HCT116 (cell line): Measurements from ENCODE around the gene GALK2. TPM values are rescaled to one million over a fixed set of nuclear protein-coding genes. Genes with fewer than 3 reads are reported as not detected.

Experiments
- ATAC-seq: fragments of 200-7000 bp; cut with Tn5 transposase; 2 replicates; pipeline ENCODE4 v1.9.1; 2020; ENCODE audit warnings: mild to moderate bottlenecking, moderate library complexity
- BruUV-seq: library from RNA; stranded (reverse); fragments of 400-500 nt; replicated peaks from 2 replicates; lab custom pipeline; 2021; lab: Mats Ljungman, UMichigan
- CTCF ChIA-PET: fragments of 300-600 bp; sonication (Branson Sonifier 250); formaldehyde crosslinking; loops from one replicate; lab custom pipeline; 2021; ENCODE audit warnings: antibody characterized with exemption; lab: Charles Lee
- POLR2A ChIA-PET: fragments of 300-600, 350-600 bp; sonication (Branson Sonifier 250); formaldehyde crosslinking; loops from one replicate; lab custom pipeline; 2021; ENCODE audit warnings: antibody characterized with exemption; lab: Charles Lee
- RAD21 ChIA-PET, 2 experiments: fragments of 300-600 bp; sonication (Branson Sonifier 250); formaldehyde crosslinking; loops; one replicate each; lab custom pipeline; 2023; ENCODE audit warnings: low total read pairs in 2 of 2; ENCODE audit not compliant: uncharacterized antibody in 2 of 2, unreplicated experiment in 2 of 2, low non-redundant PET in 1 of 2; lab: Charles Lee
- DNase-seq: peaks from one replicate; pipeline ENCODE4 v3.0.0-alpha.2; 2010; ENCODE audit warnings: low read depth, low spot score
- H2AFZ ChIP-seq: fragments of 200-600 bp; shearing (Covaris generic), sonication (generic); 2 replicates; pipeline ENCODE4 v1.6.1; 2017; ENCODE audit warnings: low read depth, mixed run types, mixed read lengths, antibody characterized with exemption, low read length; ENCODE audit not compliant: poor library complexity, severe bottlenecking
- H3K27ac ChIP-seq: 2 replicates; pipeline ENCODE4 v1.5.1; 2012; ENCODE audit warnings: low read depth, low read length
- H3K27me3 ChIP-seq: fragments of 200-600 bp; sonication (generic); 2 replicates; pipeline ENCODE4 v1.6.1; 2016; ENCODE audit warnings: mixed run types, low read length, mixed read lengths; ENCODE audit not compliant: insufficient read depth
- H3K36me3 ChIP-seq, 2 experiments: fragments of 200-500 bp in 1 of 2; fragments of 200-600 bp in 1 of 2; sonication (Bioruptor generic) in 1 of 2; sonication (generic) in 1 of 2; 2 replicates each; pipeline versions ENCODE4 v1.5.1 to v1.6.1; 2014 to 2016; ENCODE audit warnings: low read length in 2 of 2, inconsistent platforms in 1 of 2, mixed read lengths in 1 of 2, mixed run types in 1 of 2; ENCODE audit not compliant: insufficient read depth in 2 of 2, control insufficient read depth in 1 of 2
- H3K4me1 ChIP-seq, 2 experiments: fragments of 200-600 bp in 1 of 2; sonication (generic) in 1 of 2; 2 replicates each; pipeline versions ENCODE4 v1.5.1 to v1.6.1; 2012 to 2017; ENCODE audit warnings: low read length in 2 of 2, inconsistent platforms in 1 of 2, mild to moderate bottlenecking in 1 of 2, mixed read lengths in 1 of 2, mixed run types in 1 of 2, moderate library complexity in 1 of 2; ENCODE audit not compliant: insufficient read depth in 2 of 2, control insufficient read depth in 1 of 2
- H3K4me2 ChIP-seq: fragments of 200-600 bp; sonication (generic); 2 replicates; pipeline ENCODE4 v1.6.1; 2017; ENCODE audit warnings: mixed run types, low read length, mixed read lengths
- H3K4me3 ChIP-seq, 2 experiments: fragments of 200-600 bp in 1 of 2; sonication (generic) in 1 of 2; replicated peaks in 1 of 2; 2 replicates each; pipeline ENCODE4 v1.5.1; 2011 to 2016; ENCODE audit warnings: low read length in 2 of 2, control low read depth in 1 of 2, low read depth in 1 of 2, mild to moderate bottlenecking in 1 of 2, mixed read lengths in 1 of 2, mixed run types in 1 of 2
- H3K79me2 ChIP-seq: fragments of 200-600 bp; sonication (generic); 2 replicates; pipeline ENCODE4 v1.6.1; 2017; ENCODE audit warnings: mild to moderate bottlenecking, mixed run types, low read length, moderate library complexity, mixed read lengths; ENCODE audit not compliant: insufficient read depth
- H3K9ac ChIP-seq: fragments of 200-600 bp; sonication (generic); 2 replicates; pipeline ENCODE4 v1.6.1; 2016; ENCODE audit warnings: low read length, mixed read lengths
- H3K9me2 ChIP-seq: fragments of 200-600 bp; sonication (generic), shearing (Covaris generic); 2 replicates; pipeline ENCODE4 v1.6.1; 2017; ENCODE audit warnings: mixed run types, mild to moderate bottlenecking, moderate library complexity; ENCODE audit not compliant: insufficient read depth
- H3K9me3 ChIP-seq, 2 experiments: fragments of 200-500 bp in 1 of 2; fragments of 200-600 bp in 1 of 2; sonication (Bioruptor generic) in 1 of 2; sonication (generic) in 1 of 2; 2 replicates each; pipeline ENCODE4 v1.6.1; 2014 to 2017; ENCODE audit warnings: low read length in 2 of 2, mixed read lengths in 2 of 2, inconsistent platforms in 1 of 2, low read depth in 1 of 2, mild to moderate bottlenecking in 1 of 2, mixed run types in 1 of 2, moderate library complexity in 1 of 2; ENCODE audit not compliant: control insufficient read depth in 1 of 2, insufficient read depth in 1 of 2
- H4K20me1 ChIP-seq: fragments of 200-600 bp; sonication (generic), shearing (Covaris generic); 2 replicates; pipeline ENCODE4 v1.6.1; 2017; ENCODE audit warnings: mixed run types, mild to moderate bottlenecking, moderate library complexity; ENCODE audit not compliant: insufficient read depth
- MAX ChIP-seq: IDR thresholded peaks from 2 replicates; pipeline ENCODE4 v1.6.1; 2012
- SP1 ChIP-seq: IDR thresholded peaks from 2 replicates; pipeline ENCODE4 v1.6.1; 2012; ENCODE audit warnings: low read depth
- SRF ChIP-seq: IDR thresholded peaks from 2 replicates; pipeline ENCODE4 v1.6.1; 2012; ENCODE audit warnings: low read depth
- TCF7L2 ChIP-seq: IDR thresholded peaks from 2 replicates; pipeline ENCODE4 v1.7.0; 2011; ENCODE audit warnings: borderline replicate concordance, inconsistent platforms; ENCODE audit not compliant: insufficient read depth, insufficient read length; ENCODE audit errors: extremely low read depth
- YY1 ChIP-seq: IDR thresholded peaks from 2 replicates; pipeline ENCODE4 v1.6.1; 2011; ENCODE audit warnings: low read length, low read depth, moderate library complexity, mild to moderate bottlenecking; ENCODE audit not compliant: insufficient replicate concordance; ENCODE audit errors: extremely low read depth
- ZFX ChIP-seq: fragments of 450-650 bp; IDR thresholded peaks from 2 replicates; pipeline ENCODE4 v1.6.1; 2017
- intact Hi-C: fragments of 100-400 bp; cut with micrococcal nuclease; formaldehyde crosslinking; loops from 2 replicates; pipeline ENCODE4 v1.10.0; 2022
- total RNA-seq: library from RNA; stranded (reverse); gene quantifications from one replicate; pipeline ENCODE4 v1.2.1, GENCODE V29; 2021; ENCODE audit not compliant: unreplicated experiment
- TF ChIP-seq, protein P1 (sequence below): IDR thresholded peaks from 2 replicates; pipeline ENCODE4 v1.6.1; 2012; ENCODE audit warnings: low read depth

GALK2 gene
- total RNA-seq, 1 experiment from 2014 or later = 18.7 TPM

GRCh38 chr15:49225572-49226281 is 55.7 kb downstream of the GALK2 start (continued):
- TF ChIP-seq TCF7L2 (no peak), SP1 (no peak), MAX (no peak), SRF (no peak)
- TF ChIP-seq, protein P1, sequence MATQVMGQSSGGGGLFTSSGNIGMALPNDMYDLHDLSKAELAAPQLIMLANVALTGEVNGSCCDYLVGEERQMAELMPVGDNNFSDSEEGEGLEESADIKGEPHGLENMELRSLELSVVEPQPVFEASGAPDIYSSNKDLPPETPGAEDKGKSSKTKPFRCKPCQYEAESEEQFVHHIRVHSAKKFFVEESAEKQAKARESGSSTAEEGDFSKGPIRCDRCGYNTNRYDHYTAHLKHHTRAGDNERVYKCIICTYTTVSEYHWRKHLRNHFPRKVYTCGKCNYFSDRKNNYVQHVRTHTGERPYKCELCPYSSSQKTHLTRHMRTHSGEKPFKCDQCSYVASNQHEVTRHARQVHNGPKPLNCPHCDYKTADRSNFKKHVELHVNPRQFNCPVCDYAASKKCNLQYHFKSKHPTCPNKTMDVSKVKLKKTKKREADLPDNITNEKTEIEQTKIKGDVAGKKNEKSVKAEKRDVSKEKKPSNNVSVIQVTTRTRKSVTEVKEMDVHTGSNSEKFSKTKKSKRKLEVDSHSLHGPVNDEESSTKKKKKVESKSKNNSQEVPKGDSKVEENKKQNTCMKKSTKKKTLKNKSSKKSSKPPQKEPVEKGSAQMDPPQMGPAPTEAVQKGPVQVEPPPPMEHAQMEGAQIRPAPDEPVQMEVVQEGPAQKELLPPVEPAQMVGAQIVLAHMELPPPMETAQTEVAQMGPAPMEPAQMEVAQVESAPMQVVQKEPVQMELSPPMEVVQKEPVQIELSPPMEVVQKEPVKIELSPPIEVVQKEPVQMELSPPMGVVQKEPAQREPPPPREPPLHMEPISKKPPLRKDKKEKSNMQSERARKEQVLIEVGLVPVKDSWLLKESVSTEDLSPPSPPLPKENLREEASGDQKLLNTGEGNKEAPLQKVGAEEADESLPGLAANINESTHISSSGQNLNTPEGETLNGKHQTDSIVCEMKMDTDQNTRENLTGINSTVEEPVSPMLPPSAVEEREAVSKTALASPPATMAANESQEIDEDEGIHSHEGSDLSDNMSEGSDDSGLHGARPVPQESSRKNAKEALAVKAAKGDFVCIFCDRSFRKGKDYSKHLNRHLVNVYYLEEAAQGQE = no peak

- no peaks in the 10 kb centered on the region for H3K9me3 ChIP-seq
- H3K4me3 ChIP-seq = no peak overlapping the region
- POLR2A ChIA-PET = no interaction called here
- TF ChIP-seq SP1 (no peak), ZFX (no peak), YY1 (no peak)
- TF ChIP-seq, all 23 proteins: peak for 0
- CTCF ChIA-PET = no interaction called here
- no peaks in the 10 kb centered on the region for H3K4me1 ChIP-seq
- H3K27me3 ChIP-seq = no peaks in the 10 kb centered on the region
- no peak overlapping the region for H3K9ac ChIP-seq
- H3K4me2 ChIP-seq = no peak overlapping the region
- no TSS peak for BruUV-seq
- ATAC-seq (no peak), DNase-seq (no peak)
- no peaks in the 10 kb centered on the region for H3K36me3 ChIP-seq
- no peak overlapping the region for H2AFZ ChIP-seq
- RAD21 ChIA-PET = no interaction called here
- H4K20me1 ChIP-seq = no peaks in the 10 kb centered on the region
- H3K27ac ChIP-seq = no peak overlapping the region
- H3K9me2 ChIP-seq = no peaks in the 10 kb centered on the region
- intact Hi-C loops = loop anchor here (10.0 kb wide), 1 partner anchor 873 kb away; no protein-coding TSS in a partner anchor
- H3K79me2 ChIP-seq = peaks cover 10% of the 10 kb centered on the region; the same call in 1 of the 2 replicates
These were observed 57.6 kb downstream of the GALK2 start for GRCh38 chr15:49227602-49228001.
